ENCODE data around the gene TRMT6.

Gene TRMT6

DNA sequence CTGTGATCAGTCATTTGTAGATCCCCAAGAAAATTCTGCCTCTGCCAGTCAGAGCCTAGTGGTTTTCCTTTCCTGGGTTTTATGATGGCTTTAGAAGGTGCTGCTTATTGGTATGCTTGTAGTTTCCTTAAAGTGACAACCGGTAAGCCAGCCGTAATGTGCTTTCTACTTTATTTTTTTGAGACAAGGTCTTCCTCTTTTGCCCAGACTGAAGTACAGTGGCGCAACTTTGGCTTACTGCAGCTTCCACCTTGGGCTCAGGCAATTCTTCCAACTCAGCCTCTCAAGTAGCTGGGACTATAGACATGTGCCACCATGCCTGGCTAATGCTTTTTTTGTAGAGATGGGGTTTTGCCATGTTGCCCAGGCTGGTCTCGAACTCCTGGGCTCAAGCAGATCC is 23.6 kb upstream of the TRMT6 start:
- no peak overlapping the region for H3K27ac ChIP-seq
- TF ChIP-seq ZFX (IDR thresholded peaks at IDR 0.05) (no peak), CTCF (conservative IDR thresholded peaks at IDR 0.05) (no peak)

GRCh38 chr20:5973172-5973571 is 22.8 kb upstream of the TRMT6 start:
- TF ChIP-seq ZFX (IDR thresholded peaks at IDR 0.05) (no peak), CTCF (conservative IDR thresholded peaks at IDR 0.05) (no peak)
- H3K27ac ChIP-seq = no peak overlapping the region

DNA sequence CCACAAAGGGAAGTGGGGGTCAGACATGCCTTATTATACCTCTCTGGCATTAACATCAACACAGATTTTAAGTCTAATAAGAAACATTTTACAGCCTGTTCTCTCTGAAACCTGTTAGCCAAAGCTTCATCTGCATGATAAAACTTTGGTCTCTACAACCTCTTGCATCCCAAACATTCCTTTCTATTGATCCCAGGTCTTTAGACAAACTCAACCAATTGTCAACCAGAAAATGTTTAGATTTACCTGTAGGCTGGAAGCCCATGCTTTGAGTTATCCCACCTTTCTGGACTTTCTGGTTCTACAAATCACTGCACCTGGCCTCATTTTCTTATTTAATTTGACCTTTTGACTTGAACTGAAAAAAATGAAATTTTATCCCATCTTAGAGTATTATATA is 20.9 kb upstream of the TRMT6 start:
- no peak for TF ChIP-seq ZFX (IDR thresholded peaks at IDR 0.05)
- no peak for TF ChIP-seq CTCF (conservative IDR thresholded peaks at IDR 0.05)
- no peak overlapping the region for H3K27ac ChIP-seq

DNA sequence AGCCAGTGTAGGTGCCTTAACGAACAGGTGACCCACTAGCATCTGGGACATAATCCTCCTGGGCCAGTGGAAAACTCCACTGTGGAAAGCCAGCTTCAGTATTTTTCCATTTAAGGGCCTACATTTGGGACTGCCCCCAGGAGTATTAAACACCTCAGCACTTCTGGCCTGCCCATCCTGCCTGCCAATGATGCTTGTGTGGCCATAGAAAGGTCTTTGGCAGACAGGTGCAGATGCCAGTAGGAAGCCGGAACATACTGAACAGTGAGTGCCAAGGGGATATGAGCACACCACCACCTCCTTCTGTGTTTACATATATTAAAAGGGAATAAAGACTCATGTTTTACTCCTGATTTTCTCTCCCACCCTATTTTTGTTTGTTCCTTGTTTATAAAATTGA is 20.0 kb upstream of the TRMT6 start:
- no peak for TF ChIP-seq CTCF (conservative IDR thresholded peaks at IDR 0.05)
- TF ChIP-seq ZFX (IDR thresholded peaks at IDR 0.05) = no peak
- no peak overlapping the region for H3K27ac ChIP-seq

- TF ChIP-seq CTCF (conservative IDR thresholded peaks at IDR 0.05) (no peak), ZFX (IDR thresholded peaks at IDR 0.05) (no peak)
- H3K27ac ChIP-seq = no peak overlapping the region
Observed at GRCh38 chr20:5969940-5970339, 19.6 kb upstream of the TRMT6 start.

DNA sequence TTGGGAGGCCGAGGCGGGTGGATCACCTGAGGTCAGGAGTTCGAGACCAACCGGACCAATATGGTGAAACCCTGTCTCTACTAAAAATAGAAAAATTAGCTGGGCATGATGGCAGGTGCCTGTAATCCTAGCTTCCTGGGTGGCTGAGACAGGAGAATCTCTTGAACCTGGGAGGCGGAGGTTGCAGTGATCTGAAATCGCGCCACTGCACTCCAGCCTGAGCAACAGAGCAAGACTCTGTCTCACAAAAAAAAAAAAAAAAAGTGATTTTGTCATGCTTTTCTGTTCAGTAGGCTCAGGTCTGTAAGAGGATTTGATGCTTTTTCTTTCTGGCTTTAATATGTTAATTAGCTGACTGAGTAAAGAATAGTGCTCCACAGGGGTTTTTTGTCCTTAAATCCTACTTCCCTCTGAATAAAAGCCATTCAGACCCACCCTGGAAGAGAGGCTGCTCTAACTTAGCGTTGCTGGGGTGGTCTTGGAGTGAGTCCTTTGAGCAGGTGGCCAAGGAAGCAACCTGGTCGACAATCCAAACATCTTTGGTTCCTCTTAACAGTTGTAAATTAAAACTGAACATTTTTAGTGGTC is 19.1 kb upstream of the TRMT6 start:
- H3K27ac ChIP-seq = no peak overlapping the region
- TF ChIP-seq ZFX (IDR thresholded peaks at IDR 0.05) = no peak
- TF ChIP-seq CTCF (conservative IDR thresholded peaks at IDR 0.05) = no peak

DNA sequence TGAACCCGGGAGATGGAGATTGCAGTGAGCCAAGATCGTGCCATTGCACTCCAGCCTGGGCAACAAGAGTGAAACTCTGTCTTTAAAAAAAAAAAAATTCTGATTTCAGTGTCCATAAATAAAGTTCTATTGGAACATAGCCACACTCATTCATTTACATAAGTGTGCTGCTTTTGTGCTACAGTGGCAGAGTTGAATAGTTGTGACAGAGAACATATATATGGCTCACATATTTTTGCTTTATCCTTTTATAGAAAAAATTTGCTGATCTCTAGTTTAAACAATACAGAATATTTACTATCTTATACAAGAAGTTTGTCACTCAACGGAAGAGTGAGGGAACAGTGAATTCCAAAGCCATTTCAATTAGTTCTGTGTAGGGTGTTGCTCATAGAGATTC is 18.1 kb upstream of the TRMT6 start:
- TF ChIP-seq ZFX (IDR thresholded peaks at IDR 0.05) (no peak), CTCF (conservative IDR thresholded peaks at IDR 0.05) (no peak)
- H3K27ac ChIP-seq = no peak overlapping the region

Measured in C4-2B (cell line).